ENCODE data around the gene SLC47A1.
A peak's percentile ranks its signal among the peaks of the same experiment; 100 is the strongest.
"Not testable (repeated sequence)": the region's sequence is repeated elsewhere in the genome, so short reads cannot be mapped to it uniquely, and the experiment has no call there.

The SLC47A1 gene

DNA sequence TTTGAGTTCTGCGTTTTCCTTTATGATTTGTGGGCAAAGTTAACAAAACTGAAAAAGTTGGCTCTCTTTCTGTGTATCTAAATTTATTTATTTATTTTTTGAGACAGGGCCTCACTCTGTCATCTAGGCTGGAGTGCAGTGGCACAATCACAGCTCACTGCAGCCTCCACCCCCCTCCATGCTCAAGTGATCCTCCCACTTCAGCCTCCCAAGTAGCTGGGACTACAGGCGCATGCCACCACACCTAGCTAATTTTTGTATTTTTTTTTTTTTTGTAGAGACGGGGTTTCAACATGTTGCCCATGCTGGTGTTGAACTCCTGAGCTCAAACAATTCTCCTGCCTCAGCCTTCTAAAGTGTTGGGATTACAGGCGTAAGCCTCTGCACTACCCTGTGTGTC, 6.7 kb upstream of the SLC47A1 start:
- H3K4me3 ChIP-seq (ENCODE audit: low read length); H3K56ac ChIP-seq (ENCODE audit: low read length); H3K36me3 ChIP-seq (ENCODE audit: control insufficient read depth, insufficient read depth, low read length); H2AK5ac ChIP-seq (ENCODE audit: low read length); H3K4me1 ChIP-seq (ENCODE audit: control insufficient read depth, low read depth, low read length); H4K8ac ChIP-seq (ENCODE audit: low read depth, low read length); H4K5ac ChIP-seq (ENCODE audit: low read length); H2BK5ac ChIP-seq (ENCODE audit: low read length); H3K79me1 ChIP-seq (ENCODE audit: low read length); H3K4ac ChIP-seq (ENCODE audit: low read depth, low read length); DNase-seq; H2BK15ac ChIP-seq (replicated peaks; ENCODE audit: low read depth); H3K4me2 ChIP-seq (ENCODE audit: low read length); H3K23ac ChIP-seq (ENCODE audit: low read length); H3K27me3 ChIP-seq (ENCODE audit: insufficient read depth, low read length, poor library complexity); H3K27ac ChIP-seq (ENCODE audit: low read depth, low read length); H3K18ac ChIP-seq (ENCODE audit: low read length); H3K9ac ChIP-seq (ENCODE audit: low read length); H2BK120ac ChIP-seq (ENCODE audit: low read depth, low read length); H3K79me2 ChIP-seq (ENCODE audit: control insufficient read depth, insufficient read depth, low read length): not testable (repeated sequence)
- no CpG with 5 or more reads among the region's 4 CpGs for WGBS (ENCODE audit: extremely low coverage, insufficient coverage, low lambda C conversion rate)

- no peaks in the 10 kb centered on the region for H3K79me2 ChIP-seq (ENCODE audit: control insufficient read depth, insufficient read depth, low read length)
- peaks cover 7% of the 10 kb centered on the region for H3K27me3 ChIP-seq (ENCODE audit: insufficient read depth, low read length, poor library complexity)
- H2BK5ac ChIP-seq (ENCODE audit: low read length) = no peak overlapping the region
- H3K56ac ChIP-seq (ENCODE audit: low read length) = no peak overlapping the region
- H3K18ac ChIP-seq (ENCODE audit: low read length) = no peak overlapping the region
- no peak overlapping the region for H3K27ac ChIP-seq (ENCODE audit: low read depth, low read length)
- H2BK15ac ChIP-seq (replicated peaks; ENCODE audit: low read depth) = no peak overlapping the region
- no peak for DNase-seq
- H3K79me1 ChIP-seq (ENCODE audit: low read length) = no peaks in the 10 kb centered on the region
- H3K23ac ChIP-seq (ENCODE audit: low read length) = no peak overlapping the region
- no peak overlapping the region for H4K5ac ChIP-seq (ENCODE audit: low read length)
- no peak overlapping the region for H3K4me3 ChIP-seq (ENCODE audit: low read length)
- H2AK5ac ChIP-seq (ENCODE audit: low read length) = no peak overlapping the region
- H3K36me3 ChIP-seq (ENCODE audit: control insufficient read depth, insufficient read depth, low read length) = no peaks in the 10 kb centered on the region
- peaks cover 2% of the 10 kb centered on the region for H3K4me1 ChIP-seq (ENCODE audit: control insufficient read depth, low read depth, low read length)
- H4K8ac ChIP-seq (ENCODE audit: low read depth, low read length) = no peak overlapping the region
- WGBS (ENCODE audit: extremely low coverage, insufficient coverage, low lambda C conversion rate) = no CpG with 5 or more reads among the region's 8 CpGs
- no peak overlapping the region for H3K4me2 ChIP-seq (ENCODE audit: low read length)
- no peak overlapping the region for H3K9ac ChIP-seq (ENCODE audit: low read length)
- H2BK120ac ChIP-seq (ENCODE audit: low read depth, low read length) = no peak overlapping the region
- H3K4ac ChIP-seq (ENCODE audit: low read depth, low read length) = no peak overlapping the region
These were observed 1.7 kb upstream of the SLC47A1 start for GRCh38 chr17:19531780-19532501.

DNA sequence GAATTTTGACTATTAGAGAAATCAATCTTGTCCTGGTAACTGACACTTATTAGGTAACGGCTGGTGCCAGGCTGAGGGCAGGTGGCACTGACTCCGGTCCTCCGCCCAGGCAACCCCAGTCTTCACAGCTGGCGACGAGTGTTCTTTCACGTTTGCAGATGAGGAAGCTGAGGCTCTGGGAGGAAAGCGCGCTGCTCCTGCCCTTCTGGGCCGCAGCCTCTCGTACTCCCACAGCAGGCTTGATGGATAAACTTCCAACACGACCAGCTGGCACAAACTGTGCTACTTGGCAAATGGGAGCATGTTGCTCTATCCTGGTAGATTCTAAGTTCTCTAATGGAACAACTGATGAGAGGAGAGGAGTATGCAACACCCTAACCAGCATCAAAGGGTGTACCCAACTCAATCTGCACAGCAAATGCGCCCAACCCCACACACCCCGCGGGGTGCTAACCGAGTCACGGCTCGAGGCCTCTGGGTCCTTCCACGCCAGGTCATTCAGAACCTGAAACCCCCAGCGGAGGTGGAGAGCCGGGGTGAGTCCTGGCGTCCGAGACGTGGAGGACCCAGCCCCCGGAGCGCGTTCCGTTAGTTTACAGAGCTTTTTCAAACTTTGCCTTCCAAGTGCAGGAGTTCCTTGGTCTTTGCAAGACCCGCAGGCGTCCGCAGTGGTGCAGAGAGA, 477 bp upstream of the SLC47A1 start:
- WGBS (ENCODE audit: extremely low coverage, insufficient coverage, low lambda C conversion rate) = no CpG with 5 or more reads among the region's 30 CpGs
- Histone ChIP-seq H4K5ac (ENCODE audit: low read length) (no peak overlapping the region), H3K79me1 (ENCODE audit: low read length) (no peaks in the 10 kb centered on the region), H3K4ac (ENCODE audit: low read depth, low read length) (no peak overlapping the region), H3K27me3 (ENCODE audit: insufficient read depth, low read length, poor library complexity) (peaks cover 7% of the 10 kb centered on the region), H3K4me3 (ENCODE audit: low read length) (no peak overlapping the region), H2BK15ac (replicated peaks; ENCODE audit: low read depth) (no peak overlapping the region), H2AK5ac (ENCODE audit: low read length) (no peak overlapping the region), H2BK120ac (ENCODE audit: low read depth, low read length) (no peak overlapping the region), H4K8ac (ENCODE audit: low read depth, low read length) (no peak overlapping the region), H2BK5ac (ENCODE audit: low read length) (no peak overlapping the region), H3K4me2 (ENCODE audit: low read length) (peak overlapping the region; percentile 53), H3K56ac (ENCODE audit: low read length) (peak overlapping the region; percentile 87), H3K23ac (ENCODE audit: low read length) (peak overlapping the region; percentile 68), H3K79me2 (ENCODE audit: control insufficient read depth, insufficient read depth, low read length) (no peaks in the 10 kb centered on the region), H3K9ac (ENCODE audit: low read length) (peak overlapping the region; percentile 47), H3K36me3 (ENCODE audit: control insufficient read depth, insufficient read depth, low read length) (no peaks in the 10 kb centered on the region), H3K18ac (ENCODE audit: low read length) (no peak overlapping the region), H3K4me1 (ENCODE audit: control insufficient read depth, low read depth, low read length) (peaks cover 2% of the 10 kb centered on the region), H3K27ac (ENCODE audit: low read depth, low read length) (no peak overlapping the region)
- no peak for DNase-seq

GRCh38 chr17:19534562-19535149, 1.0 kb downstream of the SLC47A1 start:
- no peaks in the 10 kb centered on the region for H3K79me1 ChIP-seq (ENCODE audit: low read length)
- no peak for DNase-seq
- no peak overlapping the region for H2BK15ac ChIP-seq (replicated peaks; ENCODE audit: low read depth)
- peaks cover 7% of the 10 kb centered on the region for H3K27me3 ChIP-seq (ENCODE audit: insufficient read depth, low read length, poor library complexity)
- no peak overlapping the region for H2BK120ac ChIP-seq (ENCODE audit: low read depth, low read length)
- peak overlapping the region; percentile 87 for H3K56ac ChIP-seq (ENCODE audit: low read length)
- H3K9ac ChIP-seq (ENCODE audit: low read length) = peak overlapping the region; percentile 69
- H3K18ac ChIP-seq (ENCODE audit: low read length) = no peak overlapping the region
- no peak overlapping the region for H2BK5ac ChIP-seq (ENCODE audit: low read length)
- no peak overlapping the region for H3K23ac ChIP-seq (ENCODE audit: low read length)
- no peak overlapping the region for H3K27ac ChIP-seq (ENCODE audit: low read depth, low read length)
- H3K4me2 ChIP-seq (ENCODE audit: low read length) = peak overlapping the region; percentile 79
- no peaks in the 10 kb centered on the region for H3K36me3 ChIP-seq (ENCODE audit: control insufficient read depth, insufficient read depth, low read length)
- no peak overlapping the region for H2AK5ac ChIP-seq (ENCODE audit: low read length)
- H4K8ac ChIP-seq (ENCODE audit: low read depth, low read length) = no peak overlapping the region
- no CpG with 5 or more reads among the region's 19 CpGs for WGBS (ENCODE audit: extremely low coverage, insufficient coverage, low lambda C conversion rate)
- peak overlapping the region; percentile 45 for H3K4ac ChIP-seq (ENCODE audit: low read depth, low read length)
- no peak overlapping the region for H3K4me3 ChIP-seq (ENCODE audit: low read length)
- H3K4me1 ChIP-seq (ENCODE audit: control insufficient read depth, low read depth, low read length) = peaks cover 2% of the 10 kb centered on the region
- H3K79me2 ChIP-seq (ENCODE audit: control insufficient read depth, insufficient read depth, low read length) = no peaks in the 10 kb centered on the region
- no peak overlapping the region for H4K5ac ChIP-seq (ENCODE audit: low read length)

DNA sequence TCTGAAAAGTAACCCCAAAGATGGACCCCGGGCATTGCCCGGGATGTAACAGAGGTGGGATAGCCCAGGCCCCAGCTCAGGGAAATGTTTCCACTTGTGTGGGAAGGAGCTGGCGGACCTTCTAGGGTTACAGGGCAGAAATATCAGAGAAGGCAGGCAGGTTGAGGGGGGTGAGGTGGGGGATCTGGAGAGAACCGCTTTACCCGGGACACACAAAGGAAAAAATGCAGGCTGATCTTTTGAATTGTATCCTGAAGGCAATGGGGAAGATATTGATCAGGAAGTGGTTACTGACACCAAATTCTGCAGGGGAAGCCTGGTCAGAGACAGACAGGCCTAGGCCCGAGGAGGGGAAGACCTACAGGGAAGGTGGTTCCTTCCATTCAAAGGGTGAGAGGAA, 3.5 kb downstream of the SLC47A1 start:
- no peak overlapping the region for H2AK5ac ChIP-seq (ENCODE audit: low read length)
- H3K9ac ChIP-seq (ENCODE audit: low read length) = no peak overlapping the region
- H3K79me1 ChIP-seq (ENCODE audit: low read length) = no peaks in the 10 kb centered on the region
- H3K18ac ChIP-seq (ENCODE audit: low read length) = no peak overlapping the region
- no peak overlapping the region for H2BK120ac ChIP-seq (ENCODE audit: low read depth, low read length)
- H2BK15ac ChIP-seq (replicated peaks; ENCODE audit: low read depth) = no peak overlapping the region
- no peak overlapping the region for H3K56ac ChIP-seq (ENCODE audit: low read length)
- no peak overlapping the region for H4K5ac ChIP-seq (ENCODE audit: low read length)
- H3K27me3 ChIP-seq (ENCODE audit: insufficient read depth, low read length, poor library complexity) = peaks cover 7% of the 10 kb centered on the region
- no CpG with 5 or more reads among the region's 6 CpGs for whole genome bisulfite sequencing (ENCODE audit: extremely low coverage, insufficient coverage, low lambda C conversion rate)
- H4K8ac ChIP-seq (ENCODE audit: low read depth, low read length) = no peak overlapping the region
- no peak overlapping the region for H2BK5ac ChIP-seq (ENCODE audit: low read length)
- H3K4me2 ChIP-seq (ENCODE audit: low read length) = no peak overlapping the region
- H3K4me3 ChIP-seq (ENCODE audit: low read length) = no peak overlapping the region
- no peak overlapping the region for H3K4ac ChIP-seq (ENCODE audit: low read depth, low read length)
- H3K36me3 ChIP-seq (ENCODE audit: control insufficient read depth, insufficient read depth, low read length) = no peaks in the 10 kb centered on the region
- DNase-seq = peak; percentile 67
- no peak overlapping the region for H3K27ac ChIP-seq (ENCODE audit: low read depth, low read length)
- H3K79me2 ChIP-seq (ENCODE audit: control insufficient read depth, insufficient read depth, low read length) = no peaks in the 10 kb centered on the region
- no peak overlapping the region for H3K23ac ChIP-seq (ENCODE audit: low read length)
- peaks cover 2% of the 10 kb centered on the region for H3K4me1 ChIP-seq (ENCODE audit: control insufficient read depth, low read depth, low read length)

Data from mesendoderm (in vitro differentiated cells).